Vagina (tissue), 2 donors: ENCODE data around the gene CLEC16A.

Experiments used
- CTCF ChIP-seq, 3 experiments: fragments of 450-650 bp in 2 of 3; fragments of 200-600 bp in 1 of 3; sonication (generic) in 1 of 3; IDR thresholded peaks; one replicate each; pipeline ENCODE4 v1.5.1; 2017 to 2019; ENCODE audit warnings: antibody characterized with exemption in 3 of 3, mild to moderate bottlenecking in 2 of 3, moderate library complexity in 2 of 3
- POLR2A ChIP-seq, 2 donors: fragments of 450-650 bp; IDR thresholded peaks; one replicate each; pipeline ENCODE4 v1.6.1; 2017; ENCODE audit warnings: antibody characterized with exemption in 2 of 2, mild to moderate bottlenecking in 2 of 2, moderate library complexity in 2 of 2
- POLR2AphosphoS5 ChIP-seq, 2 donors: sonication (generic); formaldehyde crosslinking; IDR thresholded peaks; one replicate each; pipeline ENCODE4 v1.9.0; 2017; ENCODE audit warnings: antibody characterized with exemption in 2 of 2, mild to moderate bottlenecking in 2 of 2, low read depth in 1 of 2; ENCODE audit not compliant: insufficient read depth in 1 of 2

GRCh38 chr16:11047939-11048800 lies 103.8 kb downstream of the CLEC16A start:
- TF ChIP-seq CTCF (IDR thresholded peaks at IDR 0.05) (no peak), POLR2A (IDR thresholded peaks at IDR 0.05) (no peak), POLR2AphosphoS5 (IDR thresholded peaks at IDR 0.05; ENCODE audit: insufficient read depth in 1 of 2, low read depth in 1 of 2) (no peak)
